GM18511 (cell line): Measurements from ENCODE around the gene FABP6.

ENCODE experiments used
- ATAC-seq: cut with Tn5 transposase; IDR thresholded peaks from one replicate; pipeline ENCODE4 v1.9.1; 2021; ENCODE audit warnings: mild to moderate bottlenecking, moderate library complexity; ENCODE audit not compliant: unreplicated experiment

FABP6 gene

GRCh38 chr5:160287378-160288051 lies 58.2 kb downstream of the FABP6 start:
- ATAC-seq, result no peak
